NCI-H345 (cell line): Measurements from ENCODE around the gene DOK6.
A peak's percentile ranks its signal among the peaks of the same experiment; 100 is the strongest.

ENCODE experiments used
- DNase-seq: peaks from one replicate; lab custom pipeline; 2025; lab: John Stamatoyannopoulos, UW

Gene DOK6

DNA sequence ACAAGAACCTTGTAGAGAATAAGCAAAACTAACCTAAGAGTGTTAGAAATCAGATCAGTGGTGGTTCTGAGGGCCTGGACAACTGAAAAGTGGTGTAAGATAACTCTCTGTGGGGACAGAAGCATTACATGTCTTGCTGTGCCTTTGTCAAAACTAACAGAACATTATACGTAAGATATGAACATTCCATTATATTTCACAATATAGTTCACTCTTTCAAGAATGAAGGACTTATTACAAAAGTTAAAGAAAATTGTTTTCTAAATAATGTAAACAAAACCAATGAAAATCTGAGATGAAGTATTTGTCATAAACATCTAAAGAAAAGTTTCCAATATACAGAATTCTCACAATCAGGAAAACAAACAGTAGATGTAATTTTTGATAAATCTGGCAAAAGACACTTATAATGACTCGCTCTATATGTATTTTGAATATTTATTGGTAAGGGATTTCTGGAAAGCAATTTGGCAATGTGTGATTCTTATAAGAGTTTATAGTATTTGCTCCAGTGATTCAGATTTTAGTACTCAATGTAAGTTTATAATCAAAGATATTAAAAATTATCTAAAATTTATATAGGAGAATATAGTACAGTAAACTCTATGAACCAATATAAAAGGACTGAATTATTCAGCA, 288.6 kb downstream of the DOK6 start:
- DNase-seq = no peak

DNA sequence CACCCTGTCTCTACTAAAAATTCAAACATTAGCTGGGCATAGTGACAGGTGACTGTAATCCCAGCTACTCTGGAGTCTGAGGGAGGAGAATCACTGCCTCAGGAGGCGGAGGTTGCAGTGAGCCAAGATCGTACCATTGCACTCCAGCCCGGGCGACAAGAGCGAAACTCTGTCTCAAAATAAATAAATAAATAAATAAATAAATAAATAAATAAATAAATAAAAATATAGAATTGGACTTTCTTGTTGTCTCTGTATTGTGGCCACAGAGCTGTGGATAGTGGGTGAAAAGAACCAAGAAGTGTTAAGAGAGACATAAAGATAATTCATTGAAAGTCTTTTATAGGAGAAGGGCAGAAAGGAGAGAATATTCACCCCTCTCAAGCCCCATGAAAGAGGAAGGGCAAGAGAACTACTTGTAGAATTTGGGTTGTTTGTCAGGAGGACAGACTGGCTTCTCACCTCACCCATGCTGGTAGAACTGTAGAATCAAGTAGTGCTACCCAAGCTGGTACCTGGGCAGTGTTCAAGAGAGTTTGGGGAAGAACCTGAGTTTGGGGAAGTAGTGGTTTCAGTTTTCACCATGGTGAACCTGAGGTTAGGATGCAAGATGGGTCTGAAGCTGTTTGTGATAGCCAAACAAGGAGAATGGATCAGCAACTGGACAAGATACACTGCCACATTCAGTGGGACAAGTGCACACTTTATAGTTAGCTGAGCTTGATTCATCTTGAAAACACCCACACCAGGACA, 290.5 kb downstream of the DOK6 start:
- no peak for DNase-seq

DNA sequence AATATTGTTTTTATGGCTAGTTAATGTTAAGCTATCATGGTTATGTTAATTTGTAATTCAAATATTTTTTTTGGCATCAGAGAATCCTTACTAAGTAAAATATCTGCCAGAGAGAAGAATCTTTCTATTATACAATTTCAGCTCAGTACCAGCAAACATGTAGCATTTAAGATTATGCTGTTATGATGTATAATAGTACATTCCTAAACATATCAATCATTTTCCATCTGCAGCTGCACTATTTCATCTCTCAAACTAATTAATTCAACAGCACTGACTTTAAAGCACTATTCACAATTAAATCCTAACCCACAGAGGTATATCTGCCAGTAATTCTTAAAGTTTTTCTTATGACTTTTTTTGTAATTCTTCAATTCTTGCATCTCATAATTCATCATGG, 296.4 kb downstream of the DOK6 start:
- no peak for DNase-seq

DNA sequence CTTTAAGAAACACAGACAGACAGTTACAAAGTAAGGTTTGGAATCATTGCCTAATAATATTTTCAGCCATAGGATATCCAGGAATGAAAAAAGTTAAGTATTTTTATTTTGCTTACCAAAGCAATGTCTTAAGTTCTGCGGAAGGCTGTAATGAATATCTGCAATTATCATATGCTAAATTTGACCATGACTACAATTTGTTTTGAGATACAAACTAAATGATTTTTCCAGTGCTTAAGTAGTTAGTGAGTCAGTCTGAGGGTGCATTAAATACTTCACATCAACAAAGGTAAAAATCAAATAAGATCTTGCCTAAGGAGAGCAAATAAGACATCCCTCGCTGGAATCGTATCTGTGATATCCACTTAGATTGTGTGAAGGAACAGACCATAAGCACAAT, 297.0 kb downstream of the DOK6 start:
- DNase-seq = no peak

DNA sequence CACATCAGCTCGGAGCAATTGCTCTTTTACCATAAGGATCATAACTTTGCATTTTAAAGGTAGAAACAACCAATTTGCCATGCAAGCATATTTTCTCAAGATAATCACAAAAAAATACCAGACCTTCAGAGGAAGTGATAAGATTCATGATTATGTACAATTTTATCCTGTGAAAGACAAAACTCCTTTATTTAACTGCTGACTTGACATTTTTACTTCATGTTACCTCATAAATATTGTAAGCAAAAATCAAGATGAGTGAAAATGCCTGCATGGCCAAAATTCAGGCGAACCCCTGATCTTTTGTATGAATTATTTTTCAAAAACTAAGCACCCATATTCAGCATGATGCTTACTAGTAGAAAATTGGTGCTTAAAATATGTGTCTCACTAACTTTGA, 300.6 kb downstream of the DOK6 start:
- no peak for DNase-seq

DNA sequence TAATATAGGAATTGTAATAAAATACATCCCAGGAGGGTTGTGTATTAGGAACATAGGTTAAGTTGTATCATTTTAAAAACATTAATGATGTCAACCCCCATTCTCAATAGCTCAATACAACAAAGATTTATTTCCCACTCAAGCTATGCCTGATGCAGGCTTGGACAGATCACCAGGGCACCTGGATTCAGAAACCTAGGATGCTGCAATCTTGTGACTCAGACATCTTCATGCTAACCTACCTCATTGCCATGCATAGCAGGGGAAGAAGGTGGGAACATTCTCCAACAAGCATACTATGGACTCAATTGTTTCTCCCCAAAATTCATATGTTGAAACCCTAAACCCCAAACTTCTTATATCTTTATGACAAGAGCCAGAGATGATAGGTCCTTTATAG, 302.8 kb downstream of the DOK6 start:
- DNase-seq = no peak

DNA sequence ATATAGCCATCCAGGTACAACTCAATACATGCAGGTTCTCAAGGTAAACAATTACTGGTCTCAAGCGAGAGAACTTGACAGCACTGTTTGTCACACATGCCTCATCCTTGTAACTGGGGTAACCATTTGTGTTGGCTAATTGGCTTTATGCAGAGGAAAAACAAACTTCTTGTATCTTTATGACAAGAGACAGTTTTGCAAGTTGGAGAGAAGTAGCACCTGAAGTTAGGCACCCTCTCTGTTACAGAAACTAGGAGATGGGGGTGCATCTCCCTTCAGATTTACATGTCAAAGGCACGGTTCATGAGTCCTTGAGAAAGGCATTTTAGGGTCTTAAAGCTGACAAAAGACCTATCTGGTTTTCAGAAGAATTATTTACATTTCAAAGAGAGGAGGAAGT, 305.3 kb downstream of the DOK6 start:
- DNase-seq = no peak

DNA sequence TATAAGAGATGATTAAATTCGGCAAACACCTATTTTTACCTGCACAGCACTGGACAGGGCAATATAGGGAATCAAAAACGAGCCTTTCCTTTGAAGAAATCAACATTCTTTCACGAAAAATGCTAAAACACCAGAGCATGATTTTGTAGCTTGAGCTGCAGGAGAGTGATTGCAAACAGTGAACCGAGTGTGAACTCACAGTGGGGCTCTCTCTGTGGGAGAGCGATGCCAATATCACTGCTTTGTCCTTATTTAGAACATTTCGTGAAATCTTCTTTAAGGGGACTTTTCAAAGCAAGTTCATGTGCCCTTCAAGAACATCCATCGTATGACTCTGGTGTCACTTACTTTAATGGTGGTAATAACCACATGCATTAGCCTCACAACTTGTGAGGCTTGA, 308.2 kb downstream of the DOK6 start:
- DNase-seq = no peak

DNA sequence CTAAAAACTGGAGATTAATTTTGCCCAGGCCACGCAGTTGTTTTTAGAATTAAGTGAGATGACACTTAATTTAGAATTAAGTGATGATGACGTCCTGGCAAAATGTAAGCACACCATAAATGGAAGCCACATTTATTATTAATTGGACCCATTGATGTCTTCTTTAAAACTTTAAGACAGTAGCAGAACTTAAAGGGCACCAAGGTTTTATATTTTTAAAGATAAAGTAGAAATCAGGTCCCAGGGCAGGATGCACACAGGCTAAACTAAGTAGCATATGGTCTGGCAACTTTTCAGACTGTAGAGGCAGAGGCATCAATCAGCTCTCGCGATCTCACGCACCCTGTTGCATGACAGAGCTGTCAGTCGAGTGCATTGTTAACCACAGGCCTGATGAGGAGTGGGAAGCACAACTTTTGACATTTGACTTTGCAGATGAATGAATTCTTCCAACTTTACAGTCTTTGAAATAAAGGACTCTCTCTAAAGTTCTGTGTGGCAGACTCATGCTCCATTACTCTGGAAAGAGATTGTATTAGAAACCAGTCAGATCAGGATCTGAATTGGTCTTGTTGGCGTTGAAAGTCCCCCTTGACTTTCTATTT, 314.6 kb downstream of the DOK6 start:
- no peak for DNase-seq

DNA sequence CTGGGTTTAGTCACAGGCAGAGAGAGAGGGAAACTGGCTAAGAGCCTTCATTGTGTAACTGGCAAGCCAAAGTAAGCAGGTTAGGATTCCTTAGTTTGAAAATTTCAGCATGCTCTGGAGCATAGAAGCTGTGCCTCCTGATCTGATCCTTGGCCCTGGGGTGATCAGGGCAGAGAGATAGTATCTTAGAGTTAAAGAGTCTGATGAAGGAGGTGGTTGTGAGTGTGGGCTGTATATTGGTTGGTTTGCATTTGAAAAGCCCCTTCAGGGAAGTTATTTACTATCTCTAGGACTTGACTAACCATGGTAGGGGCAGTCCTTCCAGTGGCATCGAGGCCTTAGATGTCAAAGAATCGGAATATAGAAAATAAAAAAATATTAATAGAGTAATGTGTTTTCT, 316.9 kb downstream of the DOK6 start:
- no peak for DNase-seq

DNA sequence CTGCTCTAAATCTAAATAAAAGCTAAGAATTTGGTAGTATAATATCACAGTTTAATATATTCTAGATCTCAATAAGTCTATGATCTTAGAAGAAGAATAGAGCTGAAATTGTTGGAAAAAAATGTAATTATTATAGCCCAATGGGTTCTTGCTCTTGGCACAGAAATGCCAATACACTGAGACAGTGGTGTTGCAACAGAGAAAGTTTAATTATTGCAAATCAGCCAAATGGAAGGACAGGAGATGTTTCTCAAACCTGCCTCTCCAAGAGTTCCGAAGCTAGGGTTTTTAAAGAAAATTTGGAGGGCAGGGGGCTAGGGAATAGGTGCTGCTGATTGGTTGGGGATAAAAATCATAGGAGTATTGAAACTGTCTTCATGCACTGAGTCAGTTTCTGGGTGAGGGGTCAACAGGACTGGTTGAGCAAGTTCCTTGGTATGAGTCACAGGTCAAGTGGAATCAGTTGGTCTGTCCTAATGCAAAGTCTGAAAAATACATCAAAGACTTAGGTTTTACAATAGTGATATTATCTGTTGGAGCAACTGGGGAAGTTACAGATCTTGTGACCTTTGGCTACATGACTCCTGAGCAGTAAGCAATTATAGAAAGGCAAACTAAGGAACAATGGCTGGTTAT, 318.3 kb downstream of the DOK6 start:
- no peak for DNase-seq

DNA sequence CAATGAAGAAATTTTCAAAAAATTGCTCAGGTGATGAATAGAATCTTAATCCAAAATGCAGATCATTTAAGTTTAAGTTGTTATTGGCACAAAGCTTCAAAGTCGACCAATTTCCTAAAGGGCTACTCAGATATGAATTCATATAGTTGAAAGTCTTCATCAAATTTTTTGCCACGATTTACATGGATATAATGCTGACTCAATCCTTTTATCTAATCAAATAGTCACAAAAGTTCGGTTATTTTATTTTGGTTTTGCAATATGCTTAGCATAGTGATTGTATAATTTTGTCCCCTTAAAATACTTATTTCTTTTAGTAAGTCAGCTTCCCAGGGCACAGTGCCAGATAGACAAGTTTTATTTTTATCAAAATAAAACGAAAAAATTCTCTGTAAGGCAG, 319.7 kb downstream of the DOK6 start:
- DNase-seq = no peak

DNA sequence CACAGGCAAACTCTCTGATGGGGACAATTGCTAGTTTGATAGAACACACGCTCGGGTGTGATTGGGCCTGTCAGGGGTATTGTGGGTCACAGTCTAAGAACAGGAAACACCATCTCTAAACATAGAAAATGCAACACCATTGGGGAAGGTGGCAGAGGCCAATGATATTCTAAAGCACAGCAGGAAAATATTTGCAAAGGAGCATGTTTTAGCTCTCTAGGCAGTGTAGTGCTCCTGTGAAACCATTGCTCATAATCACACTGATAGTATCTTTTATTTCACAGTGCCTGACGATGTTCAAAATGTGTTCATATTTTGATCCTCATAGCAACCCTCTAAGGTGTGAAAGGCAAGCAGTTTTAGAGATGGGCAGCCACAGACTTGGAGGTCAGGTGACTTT, 322.7 kb downstream of the DOK6 start:
- no peak for DNase-seq

DNA sequence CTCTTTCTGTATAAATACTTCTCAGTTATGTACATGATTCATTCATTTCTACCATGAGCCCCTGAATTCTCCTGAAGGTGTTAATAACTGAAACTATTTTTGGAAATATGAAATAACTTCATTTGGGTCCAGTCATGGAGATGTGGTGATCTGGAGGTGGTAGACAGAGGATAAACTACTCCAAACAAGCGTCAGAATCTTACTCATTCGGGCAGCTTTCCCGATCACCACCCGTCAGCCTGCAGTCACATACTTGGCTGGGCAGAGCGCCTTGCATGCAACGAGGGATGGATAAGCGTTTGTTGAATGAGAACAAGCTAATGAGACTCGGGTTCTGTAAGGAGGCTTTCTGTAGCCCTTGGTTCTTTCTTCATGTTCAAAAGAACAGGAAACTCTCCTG, 324.3 kb downstream of the DOK6 start:
- no peak for DNase-seq

DNA sequence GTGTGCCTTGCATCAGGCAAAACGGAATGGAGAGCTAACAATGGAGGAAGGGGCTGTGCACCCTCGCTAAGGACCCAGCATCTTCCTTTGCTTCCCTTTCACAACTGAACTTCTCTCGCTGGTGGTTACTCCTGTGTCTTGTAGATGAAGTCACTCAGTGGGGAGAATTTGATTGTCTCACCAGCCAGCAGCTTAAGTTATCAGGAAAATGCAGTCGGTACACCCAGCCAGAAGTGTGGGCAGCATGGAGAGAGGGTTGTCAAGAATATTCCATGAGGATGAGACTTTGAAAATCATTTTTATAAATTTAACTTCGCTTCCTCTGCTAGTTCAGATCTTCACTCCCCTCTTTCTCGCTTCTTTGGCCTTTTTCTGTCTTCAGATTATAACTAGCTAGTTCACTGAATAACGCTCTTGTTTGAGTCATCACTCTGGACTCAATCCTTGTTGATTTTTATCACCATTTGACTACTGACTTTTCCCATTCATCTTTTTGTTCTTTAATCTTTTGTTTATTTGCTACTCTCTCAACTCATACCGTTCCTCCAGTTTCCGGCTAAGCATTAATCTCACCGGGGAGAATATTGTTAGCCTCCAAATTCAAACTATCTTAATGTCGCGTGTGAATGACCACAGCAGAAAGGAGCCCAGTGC, 325.3 kb downstream of the DOK6 start:
- no peak for DNase-seq

DNA sequence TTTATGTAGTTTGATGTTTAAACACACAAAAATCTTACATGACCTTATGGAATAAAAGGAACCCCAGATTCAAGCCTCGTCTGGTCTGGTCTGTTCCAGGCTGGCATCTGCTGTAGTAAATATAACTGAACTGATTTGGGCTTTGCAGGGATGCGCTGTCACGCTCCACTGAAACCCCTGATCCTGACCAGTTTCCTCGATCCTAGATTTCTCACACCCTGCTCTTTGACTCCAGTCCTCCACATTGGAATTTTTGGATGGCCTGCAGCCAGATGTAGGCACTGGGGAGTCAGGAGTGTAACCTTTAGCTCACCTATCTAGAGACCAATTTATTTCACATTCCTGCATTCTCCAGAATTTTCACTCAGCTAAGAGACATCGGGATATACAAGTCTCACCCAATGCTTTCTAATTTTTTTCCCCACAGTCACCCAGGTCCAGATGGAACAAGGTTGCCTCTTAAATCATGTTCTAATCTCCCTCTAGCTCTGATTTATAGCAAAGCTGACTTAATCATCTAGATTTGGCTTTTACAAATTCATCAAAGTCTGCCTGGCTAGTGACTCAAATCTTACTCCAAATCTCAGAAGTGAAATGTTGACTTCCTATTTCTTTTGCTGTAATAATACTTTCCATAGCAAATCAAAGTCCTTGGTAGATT, 327.4 kb downstream of the DOK6 start:
- DNase-seq = no peak

DNA sequence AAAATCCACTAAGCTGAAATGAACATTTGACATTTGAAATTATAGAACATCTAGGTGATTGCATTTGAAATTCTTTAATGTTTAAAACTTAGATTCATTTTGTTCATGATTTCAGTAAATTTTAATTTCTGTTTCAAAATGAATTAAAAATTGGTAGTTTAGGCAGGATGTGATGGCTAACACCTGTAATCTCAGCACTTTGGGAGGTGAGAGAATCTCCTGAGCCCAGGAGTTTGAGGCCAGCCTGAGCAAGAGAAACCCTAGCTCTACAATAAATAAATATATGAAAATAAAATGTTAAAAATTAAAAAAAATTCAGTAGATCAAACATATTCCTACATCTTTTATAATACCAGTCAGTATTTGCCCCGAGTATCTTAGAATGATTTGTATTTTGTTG, 330.0 kb downstream of the DOK6 start:
- DNase-seq = no peak

DNA sequence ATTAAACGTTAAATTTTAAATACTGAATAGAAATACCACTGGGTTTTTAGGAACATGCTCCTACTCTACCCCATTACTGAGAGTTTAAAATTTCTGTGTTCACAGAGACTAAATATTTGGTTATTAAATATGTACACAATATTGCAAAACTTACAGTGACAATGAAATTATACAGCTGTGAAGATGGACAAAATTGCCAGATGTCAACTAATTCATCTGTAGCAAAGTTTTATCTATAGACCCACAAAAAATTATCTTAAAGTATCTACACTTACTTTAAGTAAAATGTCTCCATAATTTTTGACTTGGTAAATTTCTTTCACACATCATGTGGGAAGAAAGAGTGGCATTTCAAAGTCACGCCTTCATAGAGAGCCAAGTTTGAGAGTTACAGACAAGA, 333.8 kb downstream of the DOK6 start:
- DNase-seq = no peak

DNA sequence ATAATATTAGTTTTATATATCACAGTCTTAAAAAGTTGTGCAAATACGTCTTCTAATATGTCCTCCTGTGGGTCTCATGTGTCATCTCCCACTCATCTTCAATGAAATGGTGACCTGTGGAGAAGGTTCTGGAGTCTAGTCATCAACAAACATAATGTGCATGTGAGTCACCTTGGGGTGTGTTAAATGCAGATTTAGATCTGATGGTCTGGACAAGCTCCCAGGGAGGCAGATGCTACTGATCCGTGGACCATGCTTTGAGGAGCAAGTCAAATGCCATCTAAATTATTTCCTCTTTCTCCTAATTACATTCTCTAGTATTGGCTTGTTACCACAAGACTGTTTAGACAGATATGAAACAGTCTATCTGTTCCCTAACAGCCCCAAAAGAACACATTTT, 336.0 kb downstream of the DOK6 start:
- DNase-seq = no peak

DNA sequence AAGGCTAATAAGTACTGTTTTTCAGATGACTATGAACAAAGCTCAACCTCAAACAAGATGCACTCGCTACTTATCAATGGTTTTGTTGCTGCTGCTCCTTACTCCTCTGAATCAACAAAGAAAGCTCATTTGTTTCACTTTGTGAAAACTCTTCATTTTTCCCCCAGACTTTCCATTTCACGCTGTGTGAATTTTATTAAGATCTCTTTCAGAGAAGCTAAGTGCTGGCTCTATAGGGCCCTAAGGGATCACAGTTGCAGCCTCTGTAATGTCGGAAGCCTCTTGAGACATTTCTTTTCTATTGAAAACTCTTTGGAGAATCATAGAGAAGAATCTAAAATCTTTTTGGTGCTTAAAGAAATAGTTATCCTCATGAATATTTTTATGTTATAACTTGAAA, 337.2 kb downstream of the DOK6 start:
- DNase-seq = no peak

DNA sequence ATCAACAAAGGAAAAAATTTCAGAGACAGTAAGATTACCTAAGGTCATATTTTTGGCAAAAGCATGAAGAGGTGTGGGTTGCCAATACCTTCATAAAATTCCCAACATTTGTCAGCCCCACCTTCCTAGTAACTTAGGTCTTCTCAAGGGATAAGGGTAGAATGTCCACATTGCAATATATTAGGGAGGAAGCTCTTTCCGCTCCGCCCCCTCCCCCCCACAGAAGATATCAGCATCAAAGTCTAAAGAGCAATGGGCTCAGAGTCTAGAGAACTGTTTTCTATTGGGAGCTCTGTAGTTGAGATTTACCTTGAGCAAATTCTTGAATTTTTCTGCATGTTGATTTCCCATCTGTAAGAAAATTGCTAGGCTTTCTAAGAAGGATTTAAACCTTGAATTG, 346.7 kb downstream of the DOK6 start:
- DNase-seq = no peak

DNA sequence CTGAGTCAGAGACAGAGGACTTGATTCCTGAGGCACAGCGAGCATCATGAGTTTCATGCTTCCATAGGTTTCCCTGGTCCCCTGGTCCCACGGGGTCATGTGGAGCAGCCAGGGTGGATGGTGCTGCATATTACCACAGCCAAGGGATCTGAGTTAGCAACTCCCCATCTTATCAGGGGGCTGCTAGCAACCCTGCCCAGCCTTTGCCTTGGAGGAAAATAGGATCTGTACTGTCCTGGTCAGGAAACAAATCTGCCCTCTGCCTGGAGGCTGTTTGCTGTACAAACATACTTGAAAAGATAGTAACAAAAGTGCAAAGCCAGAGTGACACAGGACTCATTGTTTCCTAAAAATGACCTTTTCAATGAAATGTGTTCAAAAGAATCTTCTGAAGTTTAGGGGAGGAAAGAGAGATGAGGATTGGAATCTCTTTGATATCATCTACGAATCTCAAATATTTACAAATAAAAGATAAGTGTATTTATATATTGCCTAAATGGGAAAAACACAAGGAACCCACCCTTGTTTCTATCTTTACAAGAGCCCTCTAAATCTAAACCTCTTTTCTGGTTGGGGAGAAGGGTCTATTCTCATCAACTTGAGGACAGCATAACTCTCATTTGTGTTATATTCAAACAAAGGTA, 352.2 kb downstream of the DOK6 start:
- DNase-seq = peak; percentile 26
